Stimulated activated CD4-positive, alpha-beta T cell treated with anti-CD3 and anti-CD28 coated beads, Interleukin-1b, Interleukin-23, amount 100 ng/mL, for 24 hours (primary cell): ENCODE data around the gene CD84.
"Not testable (repeated sequence)": the region's sequence is repeated elsewhere in the genome, so short reads cannot be mapped to it uniquely, and the experiment has no call there.

ENCODE experiments used
- DNase-seq, 4 experiments: peaks; one replicate each; pipeline ENCODE4 v3.0.0-alpha.2; 2020; ENCODE audit warnings: low read depth in 4 of 4, low spot score in 1 of 4

The CD84 gene

DNA sequence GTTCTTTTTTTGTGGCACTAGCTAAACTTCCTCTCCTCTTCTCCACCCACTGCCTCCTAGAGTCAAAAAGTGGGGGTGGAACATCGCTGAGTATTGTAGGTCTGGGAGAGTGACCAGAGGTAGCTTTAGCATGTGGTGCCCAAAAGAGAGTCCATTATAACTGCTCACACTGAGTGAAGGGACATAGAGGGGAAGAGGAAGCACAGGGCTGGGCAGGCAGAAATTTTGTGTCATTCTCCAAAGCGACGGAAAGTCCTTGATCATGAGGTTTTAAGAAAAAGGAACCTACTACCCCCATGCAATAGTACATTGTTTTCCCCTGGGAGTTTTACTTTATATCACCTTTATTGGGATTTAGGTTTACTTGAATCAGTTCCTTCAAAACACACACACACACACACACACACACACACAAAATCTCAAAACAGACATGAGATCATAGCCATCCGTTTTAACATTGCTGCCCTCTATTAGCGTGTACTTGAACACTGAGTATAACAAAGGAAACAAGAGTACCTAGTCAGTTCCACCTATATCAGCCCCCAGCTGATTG, 4.1 kb downstream of the CD84 start:
- no peak for DNase-seq

DNA sequence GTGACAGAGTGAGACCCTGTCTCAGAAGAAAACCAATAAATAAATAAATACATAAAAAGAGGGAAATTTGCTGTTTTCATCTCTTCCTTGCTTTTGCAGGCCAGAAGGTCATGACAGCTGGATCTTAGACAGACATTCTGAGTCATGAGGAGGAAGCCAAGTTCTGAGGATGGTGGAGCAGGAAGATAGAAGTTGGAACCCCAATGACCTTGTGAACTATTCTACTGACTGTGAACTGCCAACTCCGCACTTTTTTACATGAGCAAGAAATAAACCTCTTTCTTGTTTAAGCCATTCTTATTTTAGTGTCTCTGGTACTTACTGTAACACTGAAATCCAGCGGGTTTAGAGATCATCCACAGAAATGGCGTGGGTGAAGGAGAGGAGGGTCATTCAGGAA, 8.5 kb downstream of the CD84 start:
- no peak for DNase-seq

DNA sequence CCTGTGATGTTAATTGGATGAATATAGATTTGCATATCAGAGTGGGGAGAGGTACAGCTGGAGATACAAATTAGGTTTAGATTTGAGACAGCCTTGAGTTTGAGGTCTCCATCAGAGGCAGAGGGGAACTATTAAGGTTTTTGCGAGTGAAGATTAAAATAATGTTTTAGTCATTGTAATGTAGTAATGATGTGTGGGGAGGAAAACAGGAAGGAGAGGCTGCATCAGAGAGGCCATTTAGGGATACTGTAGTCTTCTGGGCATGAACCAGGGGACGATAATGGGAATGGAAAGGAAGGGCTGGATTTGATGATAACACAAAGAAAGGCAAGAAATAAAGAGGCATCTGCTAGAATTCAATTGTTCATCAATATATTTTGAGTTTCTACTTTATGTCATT, 9.5 kb downstream of the CD84 start:
- no peak for DNase-seq

DNA sequence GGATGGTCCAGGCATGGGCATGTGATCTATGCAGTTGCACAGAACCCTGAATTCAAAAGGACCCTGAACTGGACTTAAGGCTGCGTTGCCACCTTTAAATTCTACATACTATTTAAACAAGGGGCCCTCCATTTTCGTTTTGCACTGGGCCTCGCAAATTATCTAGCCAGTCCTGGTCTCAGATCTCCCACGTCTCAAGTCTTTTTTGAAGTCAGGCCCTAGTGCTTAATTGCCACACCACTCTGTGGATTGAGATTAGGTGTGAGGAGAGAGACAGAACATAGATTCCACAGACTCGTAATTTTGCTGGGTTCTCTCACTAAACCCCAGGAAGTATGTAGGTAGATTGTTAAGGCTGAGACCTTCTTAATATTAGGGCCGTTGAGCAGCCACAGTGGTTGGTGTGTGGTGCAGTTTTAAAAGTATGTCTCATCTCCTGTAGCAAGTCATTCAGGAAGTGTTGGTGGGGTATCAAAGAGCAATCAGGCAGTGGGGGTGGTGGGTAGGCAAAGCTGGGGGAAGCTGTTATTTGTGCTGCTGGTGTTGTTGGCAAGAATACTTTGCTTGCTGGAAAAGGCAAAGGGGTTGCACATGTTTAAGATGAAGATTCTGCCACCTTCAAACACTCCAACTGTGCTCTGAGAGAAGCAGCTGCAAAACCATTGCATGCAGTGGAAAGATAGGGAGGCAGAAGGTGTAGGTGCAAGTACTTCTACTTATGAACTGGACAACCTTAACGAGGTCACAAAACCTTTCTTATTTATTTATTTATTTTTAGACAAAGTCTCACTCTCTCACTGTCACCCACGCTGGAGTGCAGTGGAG, 11.2 kb downstream of the CD84 start:
- peak in 3 of 4 experiments; percentile 36 to 61 (median 42) for DNase-seq

DNA sequence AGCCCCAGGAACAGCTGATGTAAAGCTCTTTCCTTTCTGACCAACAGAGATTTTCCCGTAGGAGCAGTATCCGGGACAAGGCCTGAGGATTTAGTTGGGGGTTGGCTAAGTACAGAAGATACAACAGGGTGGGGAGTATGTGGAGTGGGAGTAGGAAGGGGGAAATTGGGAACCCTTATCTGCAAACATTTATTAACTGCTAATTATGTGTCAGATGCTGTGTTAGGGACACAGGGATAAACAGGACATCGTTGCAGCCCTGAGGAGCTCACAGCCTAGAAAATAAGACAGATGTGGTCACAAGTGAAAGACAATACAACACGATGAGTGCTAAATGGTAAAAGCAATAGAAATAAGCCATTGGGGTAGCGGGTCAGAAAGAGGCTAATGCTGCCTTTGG, 12.0 kb downstream of the CD84 start:
- no peak for DNase-seq

DNA sequence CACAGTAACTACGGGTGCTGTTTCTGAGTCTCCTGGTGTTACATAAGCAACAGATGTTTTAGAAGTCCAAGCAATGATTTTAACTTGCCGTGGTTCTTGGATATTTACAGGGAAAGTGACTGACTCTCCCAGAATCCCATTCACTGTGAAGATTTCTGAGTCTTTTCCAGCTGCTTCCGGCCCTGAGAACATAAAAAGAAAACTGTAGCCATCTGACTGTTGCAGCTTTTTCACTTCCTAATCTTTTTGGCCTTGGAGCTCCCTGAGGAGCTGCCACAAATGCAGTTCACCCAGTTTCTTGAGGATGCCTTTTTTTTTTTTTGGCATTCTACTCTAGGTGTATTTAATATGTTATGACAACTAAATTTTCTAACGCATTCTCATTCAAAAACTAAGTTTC, 13.7 kb downstream of the CD84 start:
- DNase-seq, result no peak

DNA sequence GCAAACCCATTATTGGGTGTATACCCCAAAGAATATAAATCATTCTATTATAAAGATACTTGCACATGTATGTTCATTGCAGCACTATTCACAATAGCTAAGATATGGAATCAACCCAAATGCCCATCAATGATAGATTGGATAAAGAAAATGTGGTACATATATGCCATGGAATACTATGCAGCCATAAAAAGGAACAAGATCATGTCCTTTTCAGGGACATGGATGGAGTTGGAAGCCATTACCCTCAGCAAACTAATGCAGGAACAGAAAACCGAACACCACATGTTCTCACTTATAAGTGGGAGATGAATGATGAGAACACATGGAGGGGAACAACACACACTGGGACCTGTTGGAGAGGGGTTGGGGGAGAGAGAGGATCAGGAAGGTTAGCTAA, 16.1 kb downstream of the CD84 start:
- not testable (repeated sequence) for DNase-seq

DNA sequence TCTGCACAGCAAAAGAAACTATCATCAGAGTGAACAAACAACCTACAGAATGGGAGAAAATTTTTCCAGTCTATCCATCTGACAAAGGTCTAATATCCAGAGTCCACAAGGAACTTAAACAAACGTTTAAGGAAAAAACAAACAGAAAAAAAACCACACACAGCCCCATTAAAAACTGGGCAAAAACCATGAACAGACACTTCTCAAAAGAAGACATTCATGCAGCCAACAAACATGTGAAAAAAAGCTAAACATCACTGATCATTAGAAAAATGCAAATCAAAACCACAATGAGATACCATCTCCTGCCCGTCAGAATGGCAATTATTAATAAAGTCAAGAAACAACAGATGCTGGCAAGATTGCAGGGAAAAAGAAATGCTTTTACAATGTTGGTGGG, 16.6 kb downstream of the CD84 start:
- DNase-seq, result not testable (repeated sequence)

DNA sequence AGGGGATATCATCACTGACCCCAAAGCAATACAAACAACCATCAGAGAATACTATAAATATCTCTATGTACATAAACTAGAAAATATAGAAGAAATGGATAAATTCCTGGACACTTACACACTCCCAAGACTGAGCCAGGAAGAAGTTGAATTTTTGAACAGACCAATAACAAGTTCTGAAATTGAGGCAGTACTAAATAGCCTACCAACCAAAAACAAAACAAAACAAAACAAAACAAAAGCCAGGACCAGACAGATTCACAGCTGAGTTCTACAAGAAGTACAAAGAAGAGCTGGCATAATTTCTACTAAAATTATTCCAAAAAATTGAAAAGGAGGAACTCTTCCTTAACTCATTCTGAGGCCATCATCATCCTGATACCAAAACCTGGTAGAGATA, 18.5 kb downstream of the CD84 start:
- DNase-seq, result no peak

DNA sequence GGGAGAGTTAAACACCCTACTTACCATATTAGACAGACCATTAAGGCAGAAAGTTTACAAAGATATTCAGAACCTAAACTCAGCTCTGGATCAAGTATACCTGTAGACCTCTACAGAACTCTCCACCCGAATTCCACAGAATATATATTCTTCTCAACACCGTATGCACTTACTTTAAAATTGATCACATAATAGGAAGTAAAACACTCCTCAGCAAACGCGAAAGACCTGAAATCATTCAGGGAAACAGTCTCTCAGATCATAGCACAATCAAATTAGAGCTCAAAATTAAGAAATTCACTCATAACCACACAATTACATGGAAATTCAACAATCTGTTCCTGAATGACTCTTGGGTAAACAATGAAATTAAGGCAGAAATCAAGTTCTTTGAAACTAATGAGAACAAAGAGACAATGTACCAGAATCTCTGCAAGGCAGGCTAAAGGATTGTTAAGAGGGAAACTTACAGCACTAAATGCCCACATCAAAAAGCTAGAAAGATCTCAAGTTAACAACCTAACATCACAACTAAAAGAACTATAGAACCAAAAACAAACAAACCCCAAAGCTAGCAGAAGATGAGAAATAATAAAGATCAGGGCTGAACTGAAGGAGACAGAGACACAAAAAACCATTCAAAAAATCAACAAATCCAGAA, 19.1 kb downstream of the CD84 start:
- DNase-seq, result no peak

DNA sequence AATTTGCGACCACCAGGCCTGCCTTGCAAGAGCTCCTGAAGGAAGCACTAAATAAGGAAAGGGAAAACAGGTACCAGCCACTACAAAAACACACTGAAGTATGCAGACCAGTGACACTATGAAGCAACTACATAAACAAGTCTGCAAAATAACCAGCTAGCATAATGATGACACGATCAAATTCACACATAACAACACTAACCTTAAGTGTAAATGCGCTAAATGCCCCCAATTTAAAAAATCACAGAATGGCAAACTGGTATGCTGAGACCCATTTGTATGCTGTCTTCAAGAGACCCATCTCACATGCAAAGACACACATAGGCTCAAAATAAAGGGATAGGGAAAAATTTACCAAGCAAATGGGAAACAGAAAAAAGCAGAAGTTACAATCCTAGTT, 19.9 kb downstream of the CD84 start:
- not testable (repeated sequence) for DNase-seq

DNA sequence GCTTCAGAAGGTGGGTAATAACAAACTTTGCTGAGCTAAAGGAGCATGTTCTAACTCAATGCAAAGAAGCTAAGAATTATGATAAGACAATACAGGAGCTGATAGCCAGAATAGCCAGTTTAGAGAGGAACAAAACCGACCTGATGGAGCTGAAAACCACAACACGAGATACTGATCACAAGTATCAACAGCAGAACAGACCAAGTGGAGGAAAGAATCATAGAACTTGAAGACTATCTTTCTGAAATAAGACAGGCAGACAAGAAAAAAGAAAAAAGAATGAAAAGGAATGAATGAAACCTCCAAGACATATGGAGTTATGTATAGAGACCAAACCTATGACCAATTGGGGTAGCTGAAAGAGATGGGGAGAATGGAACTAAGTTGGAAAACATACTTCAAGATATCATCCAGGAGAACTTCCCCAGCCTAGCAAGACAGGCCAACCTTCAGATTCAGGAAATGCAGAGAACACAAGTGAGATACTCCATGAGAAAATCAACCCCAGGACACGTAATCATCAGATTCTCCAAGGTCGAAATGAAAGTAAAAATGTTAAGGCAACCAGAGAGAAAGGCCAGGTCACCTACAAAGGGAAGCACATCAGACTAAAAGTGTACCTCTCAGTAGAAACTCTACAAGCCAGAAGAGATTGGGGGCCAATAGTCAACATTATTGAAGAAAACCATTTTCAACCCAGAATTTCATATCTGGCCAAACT, 20.5 kb downstream of the CD84 start:
- no peak for DNase-seq

DNA sequence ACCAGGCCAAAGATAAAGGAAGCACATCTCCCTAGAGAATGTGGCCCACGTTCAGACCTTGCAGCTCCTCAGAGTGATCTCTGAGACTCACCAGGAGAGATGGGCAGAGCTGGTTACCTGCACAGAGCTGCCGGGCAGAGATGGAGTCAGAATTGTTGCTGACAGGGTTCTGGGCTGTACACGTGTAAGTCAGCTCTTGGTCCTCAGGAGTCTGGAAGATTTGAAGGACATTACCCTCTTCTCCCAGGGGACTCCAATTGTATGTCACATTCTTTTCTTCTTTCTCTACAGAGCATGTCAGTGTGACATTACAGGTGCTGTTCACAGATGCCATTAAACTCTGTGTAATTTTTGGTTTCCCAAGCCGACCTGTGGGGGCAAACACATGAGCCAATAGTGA, 25.5 kb downstream of the CD84 start:
- DNase-seq, result no peak

DNA sequence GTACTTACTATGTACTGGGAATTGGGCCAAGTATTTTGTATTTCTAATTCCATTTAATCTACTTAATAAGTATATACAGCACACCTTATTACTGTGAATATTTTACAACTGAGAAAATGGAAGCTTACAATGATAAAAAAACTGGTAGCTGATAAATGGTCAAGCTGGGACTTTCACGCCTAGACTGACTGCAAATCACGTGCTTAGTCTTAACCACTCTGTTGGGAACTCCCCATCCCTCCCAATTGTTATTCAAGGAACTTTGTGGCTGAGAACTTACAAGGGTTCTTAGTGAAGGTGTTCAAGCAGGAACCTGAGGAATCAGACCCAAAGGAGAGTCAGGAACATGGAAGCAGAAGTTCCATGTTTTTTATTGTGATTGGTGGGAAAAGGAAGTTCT, 26.9 kb downstream of the CD84 start:
- DNase-seq, result no peak

DNA sequence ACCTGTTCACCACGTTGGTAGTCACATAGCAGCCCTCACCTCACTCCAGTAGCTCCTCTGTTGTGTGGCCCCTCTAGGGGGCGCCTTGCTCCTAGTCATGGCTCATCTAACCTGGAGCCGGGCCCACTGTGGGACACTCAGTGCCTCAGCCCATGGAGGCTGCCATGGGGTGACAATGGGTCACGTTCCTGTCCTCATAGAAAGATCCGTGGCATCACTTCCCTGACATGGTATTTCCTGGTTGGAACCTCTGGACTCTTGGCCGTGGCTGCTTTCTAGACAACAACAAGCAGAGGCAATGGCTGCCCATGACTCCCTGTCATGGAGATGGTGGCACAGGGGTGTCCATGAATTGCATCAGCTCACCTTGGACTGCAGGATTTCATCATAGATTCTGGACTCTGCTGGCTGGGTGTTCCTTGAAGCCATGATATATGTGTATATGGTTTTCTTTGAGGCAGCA, 28.7 kb downstream of the CD84 start:
- DNase-seq, result peak in 3 of 4 experiments; percentile 29 to 50 (median 35)

DNA sequence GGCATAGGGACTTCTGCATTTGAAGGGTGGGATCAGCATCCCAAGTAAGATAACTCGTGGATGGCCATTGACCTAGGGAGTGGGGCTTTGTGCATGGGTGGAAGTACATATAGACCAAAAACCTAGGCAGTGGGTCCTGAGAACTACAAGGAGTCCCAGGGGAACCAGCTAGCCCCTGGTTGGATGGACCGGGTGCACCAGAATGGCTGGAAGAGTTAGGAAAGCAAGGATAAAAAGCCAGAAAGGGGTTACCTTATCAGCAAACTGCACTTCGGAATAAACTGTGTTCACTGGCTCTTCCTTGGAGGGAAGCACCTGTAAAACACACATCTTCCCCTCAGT, 29.7 kb downstream of the CD84 start:
- DNase-seq, result no peak

DNA sequence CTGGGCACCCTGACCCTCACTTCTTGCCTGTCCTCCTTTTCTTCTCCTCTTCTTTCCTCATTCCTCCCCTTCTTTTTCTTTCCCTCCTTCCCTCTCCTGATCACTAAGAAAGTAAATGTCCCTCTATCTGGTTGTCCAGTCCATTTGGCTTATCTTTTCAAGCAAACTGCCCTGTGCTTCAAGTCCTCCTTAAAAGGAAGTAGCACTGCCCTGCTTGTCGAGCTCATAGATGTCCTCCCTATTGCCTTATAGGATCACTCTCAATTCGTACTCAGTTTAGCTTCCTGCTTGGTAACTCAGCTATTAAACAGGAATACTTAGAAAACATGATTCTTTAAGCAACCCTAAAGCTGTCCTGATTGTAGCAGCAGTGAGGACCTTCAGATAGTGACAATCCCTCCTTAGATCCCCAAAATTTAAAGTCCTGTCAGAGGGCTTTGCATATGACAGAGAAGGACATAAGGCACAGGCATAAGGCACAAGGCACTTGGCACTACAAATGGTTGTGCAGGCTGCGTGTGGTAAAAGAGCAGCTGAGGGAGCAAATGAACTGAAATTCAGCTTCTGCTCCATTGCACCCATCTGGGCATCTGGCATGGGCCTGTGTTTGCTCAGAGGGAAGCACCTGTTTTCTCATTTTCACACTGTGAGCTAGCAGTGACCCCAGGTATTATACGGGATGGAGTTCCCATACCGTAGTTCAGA, 30.2 kb downstream of the CD84 start:
- DNase-seq, result no peak

DNA sequence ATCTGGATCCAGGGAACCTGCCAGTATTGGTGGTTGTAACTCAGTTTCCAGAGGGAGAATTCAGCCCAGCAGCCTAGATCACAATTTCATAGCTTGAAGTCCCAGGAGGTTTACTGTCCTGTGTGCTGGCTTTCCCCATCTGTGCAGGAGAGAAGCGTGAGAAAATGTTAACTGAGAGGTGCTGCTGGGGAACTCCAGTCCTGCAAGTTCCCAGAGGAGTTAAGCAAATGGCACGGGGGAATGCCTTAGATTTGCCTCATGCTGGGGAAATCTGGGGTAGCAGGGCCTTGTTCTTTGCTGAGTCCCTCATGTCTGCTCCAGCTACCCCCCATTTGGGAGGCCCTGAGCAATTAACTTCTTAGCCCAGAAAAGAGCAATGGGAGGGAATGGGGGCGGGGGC, 31.1 kb downstream of the CD84 start:
- no peak for DNase-seq

DNA sequence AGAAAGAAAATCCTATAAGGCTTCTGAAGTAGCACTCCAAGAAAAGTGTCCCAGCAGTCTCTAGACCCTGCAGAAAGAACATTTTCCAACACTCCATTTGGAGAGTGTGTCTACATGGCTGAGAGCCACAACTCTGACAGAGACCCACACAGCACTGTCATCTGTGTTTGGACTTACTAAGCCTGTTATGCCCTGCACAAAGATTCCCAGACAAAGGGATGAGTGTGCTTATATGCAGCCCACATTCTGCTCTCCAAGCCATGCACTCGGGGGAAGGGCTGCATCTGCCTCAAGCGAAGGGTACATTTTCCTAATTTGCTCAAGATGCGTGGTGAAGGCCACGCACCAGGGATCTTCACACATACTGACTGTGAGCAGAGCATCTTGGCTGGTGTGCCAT, 31.9 kb downstream of the CD84 start:
- no peak for DNase-seq

DNA sequence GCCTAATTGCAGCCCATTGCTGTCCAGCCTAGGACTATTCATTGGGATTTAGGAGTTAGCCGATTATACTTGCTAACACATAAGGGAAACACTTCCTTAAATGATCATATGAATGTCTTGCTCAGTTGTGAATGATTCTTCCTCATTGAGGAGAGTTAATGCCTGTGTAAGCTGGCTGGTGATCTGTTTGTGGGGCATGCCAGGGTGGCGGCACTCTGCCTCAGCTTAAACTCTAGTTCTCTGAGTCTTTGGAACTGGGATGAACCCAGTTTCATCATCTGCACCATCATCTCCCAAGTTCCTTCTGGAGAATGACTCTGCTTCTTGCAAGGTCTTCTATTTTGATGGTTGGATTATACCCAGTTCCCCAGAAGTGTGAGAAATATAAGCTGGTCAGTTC, 32.4 kb downstream of the CD84 start:
- no peak for DNase-seq

DNA sequence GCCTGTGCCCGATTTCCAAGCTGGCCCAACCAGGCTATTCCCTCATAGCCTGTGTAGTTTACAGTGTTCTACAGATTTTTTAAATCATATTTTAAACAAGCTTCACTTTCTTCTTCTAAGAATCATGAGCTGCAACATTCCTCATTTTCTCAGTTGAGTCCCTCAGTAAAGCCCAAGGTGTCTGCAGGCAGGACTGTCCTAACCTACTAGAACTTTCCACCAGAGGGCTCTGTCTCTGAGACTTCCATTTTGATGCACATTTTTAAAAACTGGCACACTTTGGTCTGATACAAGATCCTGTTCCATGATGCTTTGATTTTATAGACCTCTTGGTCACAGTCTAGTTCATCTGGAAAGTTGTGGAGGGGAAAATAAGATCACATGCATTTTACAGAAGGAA, 34.6 kb downstream of the CD84 start:
- no peak for DNase-seq
